Measurements from ENCODE around the gene UMOD. TPM values are rescaled to one million over a fixed set of nuclear protein-coding genes. Genes with fewer than 3 reads are reported as not detected.
A peak's percentile ranks its signal among the peaks of the same experiment; 100 is the strongest.

UMOD gene
- total and polyA plus RNA-seq, 12 donors = not detected

- Histone ChIP-seq H3K27me3 (peaks cover 0 to 61% (median 28%) of the 10 kb centered on the region in 7 donors), H3K27ac (no peak overlapping the region), H3K4me3 (no peak overlapping the region), H3K4me1 (no peaks in the 10 kb centered on the region), H3K36me3 (no peaks in the 10 kb centered on the region), H3K9me3 (no peaks in the 10 kb centered on the region)
- DNase-seq (no peak), ATAC-seq (no peak)
- TF ChIP-seq, protein P1, sequence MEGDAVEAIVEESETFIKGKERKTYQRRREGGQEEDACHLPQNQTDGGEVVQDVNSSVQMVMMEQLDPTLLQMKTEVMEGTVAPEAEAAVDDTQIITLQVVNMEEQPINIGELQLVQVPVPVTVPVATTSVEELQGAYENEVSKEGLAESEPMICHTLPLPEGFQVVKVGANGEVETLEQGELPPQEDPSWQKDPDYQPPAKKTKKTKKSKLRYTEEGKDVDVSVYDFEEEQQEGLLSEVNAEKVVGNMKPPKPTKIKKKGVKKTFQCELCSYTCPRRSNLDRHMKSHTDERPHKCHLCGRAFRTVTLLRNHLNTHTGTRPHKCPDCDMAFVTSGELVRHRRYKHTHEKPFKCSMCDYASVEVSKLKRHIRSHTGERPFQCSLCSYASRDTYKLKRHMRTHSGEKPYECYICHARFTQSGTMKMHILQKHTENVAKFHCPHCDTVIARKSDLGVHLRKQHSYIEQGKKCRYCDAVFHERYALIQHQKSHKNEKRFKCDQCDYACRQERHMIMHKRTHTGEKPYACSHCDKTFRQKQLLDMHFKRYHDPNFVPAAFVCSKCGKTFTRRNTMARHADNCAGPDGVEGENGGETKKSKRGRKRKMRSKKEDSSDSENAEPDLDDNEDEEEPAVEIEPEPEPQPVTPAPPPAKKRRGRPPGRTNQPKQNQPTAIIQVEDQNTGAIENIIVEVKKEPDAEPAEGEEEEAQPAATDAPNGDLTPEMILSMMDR (IDR thresholded peaks at IDR 0.05) = no peak
- intact Hi-C loops (cut with DNase I) = loop anchor here in 1 of 10 donors (10.0 kb wide), 1 partner anchor 59 kb away; no protein-coding TSS in a partner anchor
Measured at GRCh38 chr16:20353379-20353778, 864 bp upstream of the UMOD start.

DNA sequence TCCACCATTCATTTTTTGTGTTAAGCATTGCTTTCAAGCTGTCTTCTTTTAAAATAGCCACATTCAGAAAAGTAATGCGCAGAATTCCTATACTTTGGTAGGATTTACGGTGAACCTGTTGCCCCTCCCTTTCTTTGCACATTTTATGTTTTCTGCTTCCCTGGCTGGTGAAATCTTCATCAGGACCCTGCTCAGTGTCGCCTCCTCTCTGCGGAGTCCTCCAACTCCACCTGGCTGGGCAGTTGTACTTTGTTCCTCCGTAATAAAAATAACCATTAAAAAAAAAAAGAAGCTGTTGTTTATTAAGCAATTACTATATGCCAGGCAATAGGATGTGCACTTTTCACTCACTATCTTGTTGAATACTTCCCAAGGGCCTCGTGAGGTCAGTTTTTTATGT, 2.9 kb downstream of the UMOD start:
- 72 to 75% methylated on average over 6 of the region's 6 CpGs for WGBS, 2 donors
- intact Hi-C loops (cut with DNase I) = loop anchor here in 1 of 10 donors (10.0 kb wide), 1 partner anchor 55 kb away; no protein-coding TSS in a partner anchor
- Histone ChIP-seq H3K36me3 (no peaks in the 10 kb centered on the region), H3K9me3 (no peaks in the 10 kb centered on the region), H3K4me3 (no peak overlapping the region), H3K27ac (no peak overlapping the region), H3K27me3 (peaks cover 0 to 54% (median 29%) of the 10 kb centered on the region in 7 donors), H3K4me1 (no peaks in the 10 kb centered on the region)
- DNase-seq (no peak), ATAC-seq (no peak)
- TF ChIP-seq, protein P1 (IDR thresholded peaks at IDR 0.05) = no peak

DNA sequence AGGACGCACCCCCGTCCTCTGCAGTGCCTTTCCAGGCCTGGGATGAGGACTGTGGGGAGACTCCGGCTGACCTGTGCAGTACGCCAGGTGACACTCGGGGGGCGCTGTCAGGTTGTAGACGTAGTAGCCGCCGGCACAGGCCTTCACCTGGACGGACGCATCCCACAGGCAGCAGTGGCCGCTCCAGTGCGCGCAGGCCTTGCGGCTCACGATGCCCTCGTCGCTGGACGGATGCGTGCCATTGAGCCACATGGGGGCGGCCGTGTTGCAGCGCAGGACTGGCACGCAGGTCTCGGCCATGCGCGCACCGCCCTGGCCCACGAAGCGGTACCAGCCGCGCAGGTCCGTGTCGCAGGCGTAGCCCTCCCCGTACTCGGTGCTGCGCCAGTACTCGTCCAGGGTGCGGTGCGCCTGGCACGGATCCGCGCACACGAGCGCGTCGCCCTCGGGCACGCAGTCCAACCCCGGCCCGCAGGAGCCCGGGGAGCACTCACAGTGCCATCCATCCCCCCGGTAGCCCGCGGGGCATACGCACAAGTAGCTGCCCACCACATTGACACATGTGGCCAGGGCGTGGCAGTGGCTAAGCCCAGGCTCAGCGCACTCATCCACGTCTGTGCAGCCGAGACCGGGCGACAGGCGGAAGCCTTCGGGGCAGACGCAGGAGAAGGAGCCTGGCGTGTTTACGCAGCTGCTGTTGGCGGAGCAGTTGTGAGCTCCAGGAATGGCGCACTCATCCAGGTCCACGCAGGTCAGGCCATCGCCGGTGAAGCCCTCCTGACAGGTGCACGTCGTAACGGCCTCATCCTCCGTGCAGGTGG, 3.9 kb downstream of the UMOD start:
- H3K4me3 ChIP-seq = no peak overlapping the region
- H3K27ac ChIP-seq = no peak overlapping the region
- 25% methylated on average over 77 of the region's 77 CpGs for WGBS, 2 donors
- H3K9me3 ChIP-seq = no peaks in the 10 kb centered on the region
- H3K27me3 ChIP-seq = peaks cover 0 to 48% (median 27%) of the 10 kb centered on the region in 7 donors
- no peaks in the 10 kb centered on the region for H3K36me3 ChIP-seq
- DNase-seq = no peak
- H3K4me1 ChIP-seq = no peaks in the 10 kb centered on the region
- peak in 1 of 8 donors; percentile 41 for ATAC-seq
- intact Hi-C loops (cut with DNase I) = no loop called here
- TF ChIP-seq, protein P1 (IDR thresholded peaks at IDR 0.05) = peak in 1 of 9 donors; percentile 4

DNA sequence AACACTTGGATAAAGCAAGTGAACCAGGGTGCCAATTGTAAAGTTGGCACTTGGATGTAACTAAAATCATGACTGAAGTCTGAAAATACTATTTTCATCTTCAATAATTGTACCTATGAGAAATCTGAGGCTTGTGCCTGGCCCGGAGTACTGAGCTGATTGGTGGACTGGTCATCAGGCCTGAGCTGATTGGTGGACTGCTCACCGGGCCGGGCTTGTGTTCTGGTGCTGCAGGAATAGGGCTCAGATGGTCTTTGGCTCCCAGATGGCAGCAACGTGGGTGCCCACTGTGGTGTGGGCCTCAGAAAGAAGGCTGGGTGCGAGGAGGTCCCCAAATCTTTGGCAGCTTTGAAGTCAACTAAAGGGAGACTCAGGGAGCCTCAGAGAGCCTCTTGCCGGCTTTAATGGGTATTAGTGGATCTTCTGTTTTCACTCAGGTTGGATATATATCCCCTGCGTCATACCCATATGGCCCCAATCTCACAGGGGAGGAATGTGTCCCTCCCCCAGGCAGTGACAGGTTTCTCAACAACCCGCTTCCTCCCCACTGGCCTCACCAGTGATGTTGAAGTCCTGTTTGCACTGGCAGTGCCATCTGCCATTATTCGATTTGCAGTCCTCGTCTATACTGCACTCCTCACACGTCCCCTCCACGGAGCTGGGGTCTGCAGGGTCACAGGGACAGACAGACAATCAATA, 4.7 kb downstream of the UMOD start:
- TF ChIP-seq, protein P1 (IDR thresholded peaks at IDR 0.05) = no peak
- Histone ChIP-seq H3K4me1 (no peaks in the 10 kb centered on the region), H3K27ac (no peak overlapping the region), H3K36me3 (no peaks in the 10 kb centered on the region), H3K4me3 (no peak overlapping the region), H3K27me3 (peaks cover 0 to 48% (median 27%) of the 10 kb centered on the region in 7 donors), H3K9me3 (no peaks in the 10 kb centered on the region)
- 57 to 59% methylated on average over 12 of the region's 12 CpGs for WGBS, 2 donors
- ATAC-seq (no peak), DNase-seq (no peak)
- intact Hi-C loops (cut with DNase I) = no loop called here

Data from heart right ventricle (tissue), 16 donors.